Measurements from ENCODE around the gene SLC16A5. TPM values are rescaled to one million over a fixed set of nuclear protein-coding genes. Genes with fewer than 3 reads are reported as not detected.

Gene SLC16A5
- total RNA-seq, 2 experiments from 2014 or later = not detected

DNA sequence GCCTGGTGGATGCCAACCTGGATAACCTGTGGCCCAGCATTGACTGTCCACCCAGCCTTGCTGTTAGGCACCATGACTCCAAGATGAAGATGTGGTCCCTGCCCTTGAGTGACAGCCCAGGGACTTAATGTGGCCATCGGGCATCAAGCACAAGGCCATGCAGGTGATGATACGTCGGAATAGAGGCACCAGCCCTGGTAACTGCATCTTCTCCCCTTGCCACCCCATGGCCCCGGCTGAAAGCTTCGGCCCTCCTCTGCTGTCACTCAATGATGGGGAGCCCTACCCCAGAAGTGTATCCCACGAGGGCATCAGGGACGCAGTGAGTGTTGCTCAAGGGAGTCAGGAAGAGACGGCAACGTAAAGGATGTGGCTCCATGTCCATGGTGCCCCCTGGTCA, 41.8 kb downstream of the SLC16A5 start:
- Histone ChIP-seq H3K9me3 (ENCODE audit: low read length) (no peaks in the 10 kb centered on the region), H3K79me2 (ENCODE audit: insufficient read depth, low read depth, low read length) (peaks cover 17% of the 10 kb centered on the region), H3K9me2 (ENCODE audit: insufficient read depth, low read length) (no peaks in the 10 kb centered on the region), H3K4me3 (ENCODE audit: low read depth, low read length, poor library complexity, severe bottlenecking) (no peak overlapping the region), H2AFZ (ENCODE audit: low read length) (no peak overlapping the region), H3K4me1 (ENCODE audit: insufficient read depth, low read length, poor library complexity, severe bottlenecking) (peaks cover 36% of the 10 kb centered on the region), H3K36me3 (ENCODE audit: insufficient read depth, low read length) (peaks cover 24% of the 10 kb centered on the region; the same call in 1 of the 2 replicates), H3K4me2 (ENCODE audit: low read length) (peak overlapping the region; percentile 76; the same call in 1 of the 2 replicates), H3K27ac (ENCODE audit: low read depth, low read length, poor library complexity, severe bottlenecking) (no peak overlapping the region), H4K20me1 (ENCODE audit: insufficient read depth, low read length) (peaks cover 10% of the 10 kb centered on the region)
- TF ChIP-seq, protein P1, sequence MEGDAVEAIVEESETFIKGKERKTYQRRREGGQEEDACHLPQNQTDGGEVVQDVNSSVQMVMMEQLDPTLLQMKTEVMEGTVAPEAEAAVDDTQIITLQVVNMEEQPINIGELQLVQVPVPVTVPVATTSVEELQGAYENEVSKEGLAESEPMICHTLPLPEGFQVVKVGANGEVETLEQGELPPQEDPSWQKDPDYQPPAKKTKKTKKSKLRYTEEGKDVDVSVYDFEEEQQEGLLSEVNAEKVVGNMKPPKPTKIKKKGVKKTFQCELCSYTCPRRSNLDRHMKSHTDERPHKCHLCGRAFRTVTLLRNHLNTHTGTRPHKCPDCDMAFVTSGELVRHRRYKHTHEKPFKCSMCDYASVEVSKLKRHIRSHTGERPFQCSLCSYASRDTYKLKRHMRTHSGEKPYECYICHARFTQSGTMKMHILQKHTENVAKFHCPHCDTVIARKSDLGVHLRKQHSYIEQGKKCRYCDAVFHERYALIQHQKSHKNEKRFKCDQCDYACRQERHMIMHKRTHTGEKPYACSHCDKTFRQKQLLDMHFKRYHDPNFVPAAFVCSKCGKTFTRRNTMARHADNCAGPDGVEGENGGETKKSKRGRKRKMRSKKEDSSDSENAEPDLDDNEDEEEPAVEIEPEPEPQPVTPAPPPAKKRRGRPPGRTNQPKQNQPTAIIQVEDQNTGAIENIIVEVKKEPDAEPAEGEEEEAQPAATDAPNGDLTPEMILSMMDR (conservative IDR thresholded peaks at IDR 0.05; ENCODE audit: low read length) = no peak
- CTCF ChIA-PET (ENCODE audit: unreplicated experiment) = interaction anchor here (3.4 kb wide), 1 partner anchor 15 kb away, joined by 26 read pairs; no protein-coding TSS in a partner anchor
- DNase-seq (ENCODE audit: low spot score) = no peak
- intact Hi-C loops (cut with micrococcal nuclease; ENCODE audit: unreplicated experiment) = no loop called here
- BruUV-seq (replicated peaks) = no TSS peak
- POLR2A ChIA-PET = interaction anchor here (0.8 kb wide), 1 partner anchor 14 kb away, joined by 4 read pairs; no protein-coding TSS in a partner anchor

GRCh38 chr17:75130059-75130631, 42.4 kb downstream of the SLC16A5 start:
- ChIA-PET POLR2A (interaction anchor here (0.5 to 2.3 kb wide), 5 partner anchors 7 to 117 kb away, joined by 4 to 11 read pairs (median 5); partner anchors contain the start of gene ARMC7), CTCF (ENCODE audit: unreplicated experiment) (interaction anchor here (1.0 to 3.4 kb wide), 4 partner anchors 9 to 117 kb away, joined by 6 to 26 read pairs (median 6); partner anchors contain the start of gene MRPL58)
- Histone ChIP-seq H3K9me2 (ENCODE audit: insufficient read depth, low read length) (no peaks in the 10 kb centered on the region), H3K27ac (ENCODE audit: low read depth, low read length, poor library complexity, severe bottlenecking) (no peak overlapping the region), H3K79me2 (ENCODE audit: insufficient read depth, low read depth, low read length) (peaks cover 17% of the 10 kb centered on the region), H4K20me1 (ENCODE audit: insufficient read depth, low read length) (peaks cover 10% of the 10 kb centered on the region), H2AFZ (ENCODE audit: low read length) (no peak overlapping the region), H3K9me3 (ENCODE audit: low read length) (no peaks in the 10 kb centered on the region), H3K4me2 (ENCODE audit: low read length) (peak overlapping the region; percentile 76), H3K36me3 (ENCODE audit: insufficient read depth, low read length) (peaks cover 30% of the 10 kb centered on the region; the same call in 1 of the 2 replicates), H3K4me1 (ENCODE audit: insufficient read depth, low read length, poor library complexity, severe bottlenecking) (peaks cover 36% of the 10 kb centered on the region), H3K4me3 (ENCODE audit: low read depth, low read length, poor library complexity, severe bottlenecking) (peak overlapping the region; percentile 89)
- intact Hi-C loops (cut with micrococcal nuclease; ENCODE audit: unreplicated experiment) = loop anchor here (2.0 kb wide), 1 partner anchor 53 kb away; the partner anchor contains the start of gene SUMO2
- TF ChIP-seq, protein P1 (conservative IDR thresholded peaks at IDR 0.05; ENCODE audit: low read length) = no peak
- TF ChIP-seq EZH2phosphoT487 (IDR thresholded peaks at IDR 0.05; ENCODE audit: borderline replicate concordance, low read depth, low read length) = no peak
- no peak for DNase-seq (ENCODE audit: low spot score)
- BruUV-seq (replicated peaks) = no TSS peak

Measured in OCI-LY7 (cell line).